ENCODE measurements around the gene CYB5RL. TPM values are rescaled to one million over a fixed set of nuclear protein-coding genes. Genes with fewer than 3 reads are reported as not detected.

The CYB5RL gene
- total RNA-seq, 1 donor from 2014 or later, result 6.7 TPM

- DNase-seq (ENCODE audit: low spot score), result no peak
- Mint-ChIP-seq H3K9me3 (ENCODE audit: unreplicated experiment) (no peaks in the 10 kb centered on the region), H3K27me3 (ENCODE audit: unreplicated experiment) (peaks cover 2% of the 10 kb centered on the region), H3K36me3 (ENCODE audit: low read depth, unreplicated experiment) (no peaks in the 10 kb centered on the region), H3K4me3 (ENCODE audit: unreplicated experiment) (no peak overlapping the region), H3K27ac (ENCODE audit: unreplicated experiment) (no peak overlapping the region), H3K4me1 (ENCODE audit: unreplicated experiment) (peaks cover 6% of the 10 kb centered on the region)
- TF ChIP-seq, protein P1, sequence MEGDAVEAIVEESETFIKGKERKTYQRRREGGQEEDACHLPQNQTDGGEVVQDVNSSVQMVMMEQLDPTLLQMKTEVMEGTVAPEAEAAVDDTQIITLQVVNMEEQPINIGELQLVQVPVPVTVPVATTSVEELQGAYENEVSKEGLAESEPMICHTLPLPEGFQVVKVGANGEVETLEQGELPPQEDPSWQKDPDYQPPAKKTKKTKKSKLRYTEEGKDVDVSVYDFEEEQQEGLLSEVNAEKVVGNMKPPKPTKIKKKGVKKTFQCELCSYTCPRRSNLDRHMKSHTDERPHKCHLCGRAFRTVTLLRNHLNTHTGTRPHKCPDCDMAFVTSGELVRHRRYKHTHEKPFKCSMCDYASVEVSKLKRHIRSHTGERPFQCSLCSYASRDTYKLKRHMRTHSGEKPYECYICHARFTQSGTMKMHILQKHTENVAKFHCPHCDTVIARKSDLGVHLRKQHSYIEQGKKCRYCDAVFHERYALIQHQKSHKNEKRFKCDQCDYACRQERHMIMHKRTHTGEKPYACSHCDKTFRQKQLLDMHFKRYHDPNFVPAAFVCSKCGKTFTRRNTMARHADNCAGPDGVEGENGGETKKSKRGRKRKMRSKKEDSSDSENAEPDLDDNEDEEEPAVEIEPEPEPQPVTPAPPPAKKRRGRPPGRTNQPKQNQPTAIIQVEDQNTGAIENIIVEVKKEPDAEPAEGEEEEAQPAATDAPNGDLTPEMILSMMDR (IDR thresholded peaks at IDR 0.05; ENCODE audit: unreplicated experiment), result no peak
Measured at GRCh38 chr1:54163051-54163450, 36.8 kb downstream of the CYB5RL start.

- H3K4me1 Mint-ChIP-seq (ENCODE audit: unreplicated experiment), result peaks cover 6% of the 10 kb centered on the region
Measured at GRCh38 chr1:54161495-54162168, 38.2 kb downstream of the CYB5RL start.

DNA sequence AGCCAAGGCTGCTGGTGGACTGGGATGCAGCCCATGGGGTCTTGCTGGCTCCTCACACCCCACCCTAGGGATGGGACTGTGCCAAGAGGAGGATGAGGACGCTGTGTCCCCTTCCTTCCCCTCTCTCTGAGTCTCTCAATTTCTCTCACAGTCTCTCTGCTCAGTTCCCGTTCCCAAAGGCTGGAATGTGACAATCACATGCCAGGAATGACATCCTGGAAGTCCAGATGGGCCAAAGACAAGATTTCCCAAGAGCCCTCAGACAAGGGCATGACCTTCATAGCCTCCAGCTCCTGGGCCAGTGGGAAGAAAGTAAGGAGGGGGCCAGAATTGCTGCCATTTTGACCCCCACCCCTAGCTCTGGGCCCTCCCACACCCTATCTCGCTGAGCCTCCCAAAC is 39.5 kb downstream of the CYB5RL start:
- Mint-ChIP-seq H3K36me3 (ENCODE audit: low read depth, unreplicated experiment) (peaks cover 4% of the 10 kb centered on the region), H3K4me1 (ENCODE audit: unreplicated experiment) (peaks cover 18% of the 10 kb centered on the region), H3K27me3 (ENCODE audit: unreplicated experiment) (peaks cover 2% of the 10 kb centered on the region), H3K4me3 (ENCODE audit: unreplicated experiment) (no peak overlapping the region), H3K9me3 (ENCODE audit: unreplicated experiment) (no peaks in the 10 kb centered on the region), H3K27ac (ENCODE audit: unreplicated experiment) (no peak overlapping the region)
- TF ChIP-seq, protein P1 (IDR thresholded peaks at IDR 0.05; ENCODE audit: unreplicated experiment), result no peak
- no peak for DNase-seq (ENCODE audit: low spot score)

More at GRCh38 chr1:54161495-54162168, 38.2 kb downstream of the CYB5RL start:
- H3K4me3 Mint-ChIP-seq (ENCODE audit: unreplicated experiment), result no peak overlapping the region
- DNase-seq (ENCODE audit: low spot score), result no peak
- TF ChIP-seq, protein P1 (IDR thresholded peaks at IDR 0.05; ENCODE audit: unreplicated experiment), result no peak
- H3K27ac Mint-ChIP-seq (ENCODE audit: unreplicated experiment), result no peak overlapping the region
- H3K27me3 Mint-ChIP-seq (ENCODE audit: unreplicated experiment), result peaks cover 2% of the 10 kb centered on the region
- H3K36me3 Mint-ChIP-seq (ENCODE audit: low read depth, unreplicated experiment), result peaks cover 4% of the 10 kb centered on the region
- H3K9me3 Mint-ChIP-seq (ENCODE audit: unreplicated experiment), result no peaks in the 10 kb centered on the region

DNA sequence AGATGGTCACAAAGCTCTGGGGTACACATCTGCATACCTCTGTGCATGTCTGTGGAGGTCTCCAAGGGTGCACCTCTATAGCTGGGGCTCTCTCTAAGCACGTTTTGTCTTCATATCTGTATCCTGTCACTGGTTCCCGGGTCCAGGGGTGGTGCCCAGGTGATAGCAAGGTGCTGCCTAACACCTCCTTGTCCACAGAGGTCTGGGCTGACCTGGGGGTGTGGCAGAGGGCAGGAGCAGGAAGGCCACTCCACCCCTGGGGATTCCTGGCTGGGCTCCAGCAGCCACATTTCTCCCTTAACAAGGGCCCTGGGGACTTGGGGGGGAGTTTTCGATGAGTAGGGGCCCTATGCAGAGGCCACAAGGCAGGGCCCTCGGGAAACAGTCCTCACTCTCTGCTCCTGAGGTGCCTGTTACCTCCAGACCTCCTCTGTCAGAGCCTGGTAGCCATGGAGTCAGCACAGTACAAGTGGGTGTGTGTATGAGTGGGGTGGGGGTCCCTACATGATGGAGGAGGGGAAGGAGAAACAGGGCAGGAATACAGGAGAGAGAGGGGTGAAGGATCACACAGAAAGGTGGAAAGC is 40.0 kb downstream of the CYB5RL start:
- DNase-seq (ENCODE audit: low spot score), result no peak
- Mint-ChIP-seq H3K4me1 (ENCODE audit: unreplicated experiment) (peaks cover 21% of the 10 kb centered on the region), H3K36me3 (ENCODE audit: low read depth, unreplicated experiment) (peaks cover 4% of the 10 kb centered on the region), H3K27me3 (ENCODE audit: unreplicated experiment) (peaks cover 2% of the 10 kb centered on the region), H3K27ac (ENCODE audit: unreplicated experiment) (no peak overlapping the region), H3K9me3 (ENCODE audit: unreplicated experiment) (no peaks in the 10 kb centered on the region), H3K4me3 (ENCODE audit: unreplicated experiment) (no peak overlapping the region)
- TF ChIP-seq, protein P1 (IDR thresholded peaks at IDR 0.05; ENCODE audit: unreplicated experiment), result no peak

DNA sequence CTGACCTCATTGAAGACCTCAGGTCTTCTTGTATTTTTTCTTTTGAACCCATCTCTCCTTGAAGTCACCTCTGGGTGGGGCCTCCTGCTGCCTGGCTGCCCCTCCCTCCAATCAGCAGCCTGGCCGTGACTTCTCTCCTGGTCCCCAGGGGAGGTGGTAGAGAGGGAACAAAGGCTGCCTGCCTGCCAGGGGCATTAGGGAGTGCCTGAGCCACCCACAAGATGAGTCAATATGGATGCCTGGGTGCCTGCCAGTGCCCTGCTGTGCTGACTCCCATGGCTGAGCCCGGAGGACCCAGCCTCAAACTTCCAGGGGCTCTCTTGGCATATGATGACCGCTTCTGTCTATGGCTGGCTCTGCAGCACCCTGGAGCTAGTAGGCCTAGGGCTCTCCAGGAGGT is 41.8 kb downstream of the CYB5RL start:
- peaks cover 4% of the 10 kb centered on the region for H3K36me3 Mint-ChIP-seq (ENCODE audit: low read depth, unreplicated experiment)
- TF ChIP-seq, protein P1 (IDR thresholded peaks at IDR 0.05; ENCODE audit: unreplicated experiment), result no peak

More for the DNA sequence above, 41.8 kb downstream of the CYB5RL start:
- Mint-ChIP-seq H3K9me3 (ENCODE audit: unreplicated experiment) (no peaks in the 10 kb centered on the region), H3K4me3 (ENCODE audit: unreplicated experiment) (no peak overlapping the region), H3K27ac (ENCODE audit: unreplicated experiment) (no peak overlapping the region), H3K4me1 (ENCODE audit: unreplicated experiment) (peaks cover 26% of the 10 kb centered on the region), H3K27me3 (ENCODE audit: unreplicated experiment) (peaks cover 2% of the 10 kb centered on the region)
- DNase-seq (ENCODE audit: low spot score), result no peak

All from endothelial cell (in vitro differentiated cells).